GM18951 (cell line): ENCODE results near the gene CREB1.
"Not testable (repeated sequence)": the region's sequence is repeated elsewhere in the genome, so short reads cannot be mapped to it uniquely, and the experiment has no call there.

Source experiments
- POLR2A ChIP-seq: IDR thresholded peaks from 4 replicates; pipeline ENCODE4 v1.6.1; 2011; ENCODE audit warnings: mild to moderate bottlenecking; ENCODE audit not compliant: insufficient read length, insufficient read depth; ENCODE audit errors: extremely low read depth
- in situ Hi-C: fragments of 300-500 bp; cut with MboI; formaldehyde crosslinking; loops from one replicate; pipeline ENCODE4 v1.12.0; 2022; ENCODE audit warnings: low sequenced_read_pairs, mixed read lengths, inconsistent platforms; ENCODE audit not compliant: unreplicated experiment

CREB1 gene

DNA sequence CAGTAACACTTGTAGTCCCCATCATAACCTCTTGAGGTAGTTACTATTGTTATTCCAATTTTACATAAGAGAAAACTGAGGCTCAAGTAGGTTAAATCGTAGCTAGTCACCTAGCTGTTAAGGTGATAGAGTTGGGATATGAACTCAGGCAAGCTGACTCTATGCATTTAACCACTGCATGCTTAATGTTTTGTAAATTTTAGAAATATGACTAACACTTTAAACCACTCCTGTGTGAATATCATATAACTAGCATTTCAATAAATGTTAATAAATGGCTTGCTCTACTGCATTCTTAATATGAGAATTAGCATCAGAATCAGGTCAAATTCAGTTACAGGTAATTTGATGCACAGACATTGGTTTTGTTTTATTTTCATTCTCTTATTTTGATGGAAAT lies 35.6 kb upstream of the CREB1 start:
- in situ Hi-C loops: no loop called here
- TF ChIP-seq POLR2A: no peak

DNA sequence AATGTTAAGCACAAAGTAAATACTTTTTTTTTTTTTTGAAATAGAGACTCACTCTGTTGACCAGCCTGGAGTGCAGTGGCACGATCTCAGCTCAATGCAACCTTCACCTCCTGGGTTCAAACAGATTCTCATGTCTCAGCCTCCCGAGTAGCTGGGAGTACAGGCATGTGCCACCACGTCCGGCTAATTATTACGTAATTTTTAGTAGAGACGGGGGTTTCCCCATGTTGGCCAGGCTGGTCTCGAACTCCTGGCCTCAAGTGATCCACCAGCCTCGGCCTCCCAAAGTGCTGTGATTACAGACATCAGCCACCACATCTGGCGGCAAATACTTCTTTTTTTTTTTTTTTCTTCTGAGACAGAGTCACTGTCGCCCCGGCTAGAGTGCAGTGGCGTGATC lies 32.8 kb upstream of the CREB1 start:
- in situ Hi-C loops: not testable (repeated sequence)

DNA sequence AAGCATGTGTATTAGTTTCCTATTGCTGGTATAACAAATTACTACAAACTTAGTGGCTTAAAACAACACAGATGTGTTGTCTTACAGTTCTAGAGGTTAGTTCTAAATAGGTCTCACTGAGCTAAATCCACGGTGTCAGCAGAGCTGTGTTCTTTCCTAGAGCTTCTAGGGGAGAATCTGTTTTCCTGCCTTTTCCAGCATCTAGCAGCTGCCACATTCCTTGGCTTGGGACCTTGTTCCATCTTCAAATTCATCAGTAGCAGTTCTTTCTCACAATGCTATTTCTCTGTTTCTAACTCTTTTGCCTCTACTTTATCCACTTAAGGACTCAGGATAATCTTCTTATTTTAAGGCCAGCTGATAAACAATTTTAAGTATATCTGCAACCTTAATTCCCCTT lies 32.2 kb upstream of the CREB1 start:
- in situ Hi-C loops: no loop called here
- TF ChIP-seq POLR2A: no peak

DNA sequence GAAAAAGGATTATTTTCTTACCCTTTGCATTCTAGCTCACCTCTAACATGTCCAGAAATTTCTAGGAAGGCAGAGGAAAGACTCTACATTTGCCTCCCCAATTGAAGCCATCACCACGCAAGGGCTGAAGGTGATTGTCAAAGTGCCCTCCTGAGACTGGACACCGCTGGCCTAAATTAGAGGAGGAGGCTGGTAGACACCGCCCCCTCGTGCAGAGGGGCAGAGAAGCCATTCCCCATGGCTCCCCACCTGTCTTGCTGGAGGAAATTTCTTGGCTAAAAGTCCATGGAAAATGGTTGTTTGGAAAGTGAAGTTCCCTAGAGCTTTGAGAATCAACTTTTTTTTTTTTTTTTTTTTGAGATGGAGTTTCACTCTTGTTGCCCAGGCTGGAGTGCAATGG lies 31.3 kb upstream of the CREB1 start:
- no peak for TF ChIP-seq POLR2A

DNA sequence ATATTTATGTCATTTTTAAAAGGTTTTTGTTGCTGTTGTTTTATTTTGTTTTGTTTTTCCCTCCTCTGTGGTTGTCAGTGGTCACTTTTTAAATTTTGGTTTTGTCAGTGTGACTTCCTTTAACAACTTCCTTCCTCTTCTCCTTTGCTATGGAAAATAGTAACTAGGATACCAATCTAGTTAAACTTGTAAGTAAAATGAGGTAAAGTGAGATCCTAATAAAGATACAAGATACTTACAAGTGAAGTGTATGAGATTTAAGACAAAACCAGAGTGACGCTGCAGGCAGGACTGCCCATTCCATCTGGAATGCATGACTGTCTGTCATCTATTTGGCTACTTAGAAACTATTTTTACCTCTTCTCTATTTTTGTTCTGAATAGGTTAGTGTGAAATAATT lies 30.6 kb upstream of the CREB1 start:
- in situ Hi-C loops: no loop called here
- TF ChIP-seq POLR2A: no peak

More for the DNA sequence above, 31.3 kb upstream of the CREB1 start:
- in situ Hi-C loops: no loop called here

DNA sequence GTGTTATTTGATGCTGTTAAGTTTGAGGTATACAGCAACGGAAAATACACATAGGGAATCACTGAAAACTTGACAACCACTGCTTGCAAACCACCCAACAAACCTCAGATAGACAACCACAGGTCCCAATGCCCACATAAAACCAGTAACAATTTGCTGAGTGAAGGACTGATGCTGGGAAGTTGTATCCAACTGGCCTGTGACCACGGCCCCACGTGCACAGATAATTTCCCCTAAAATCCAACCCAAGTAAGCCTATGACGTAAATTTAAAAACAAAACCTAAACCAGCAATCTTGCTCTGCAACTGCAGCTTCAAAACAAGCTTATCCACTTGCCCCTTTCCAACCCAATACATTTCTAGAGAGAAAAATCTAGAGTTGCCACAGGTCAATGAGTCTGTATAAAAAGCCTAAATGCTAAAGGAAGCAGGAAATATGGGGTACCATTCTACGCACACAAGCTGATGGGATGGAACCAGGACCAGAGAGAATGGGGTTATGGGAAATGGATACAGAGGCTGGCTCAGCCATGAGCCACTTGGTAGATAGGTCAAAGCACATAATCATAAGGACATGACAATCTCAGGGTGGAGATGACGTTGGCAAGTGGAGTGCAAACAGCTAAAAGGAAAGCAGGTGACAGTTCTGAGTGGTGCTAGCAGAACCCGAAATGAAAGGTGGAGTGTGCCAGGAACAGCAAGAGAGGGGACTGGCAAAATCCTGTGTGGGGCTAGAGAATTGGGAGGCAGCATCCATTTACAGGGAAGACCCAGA lies 27.8 kb upstream of the CREB1 start:
- in situ Hi-C loops: no loop called here
- TF ChIP-seq POLR2A: no peak

DNA sequence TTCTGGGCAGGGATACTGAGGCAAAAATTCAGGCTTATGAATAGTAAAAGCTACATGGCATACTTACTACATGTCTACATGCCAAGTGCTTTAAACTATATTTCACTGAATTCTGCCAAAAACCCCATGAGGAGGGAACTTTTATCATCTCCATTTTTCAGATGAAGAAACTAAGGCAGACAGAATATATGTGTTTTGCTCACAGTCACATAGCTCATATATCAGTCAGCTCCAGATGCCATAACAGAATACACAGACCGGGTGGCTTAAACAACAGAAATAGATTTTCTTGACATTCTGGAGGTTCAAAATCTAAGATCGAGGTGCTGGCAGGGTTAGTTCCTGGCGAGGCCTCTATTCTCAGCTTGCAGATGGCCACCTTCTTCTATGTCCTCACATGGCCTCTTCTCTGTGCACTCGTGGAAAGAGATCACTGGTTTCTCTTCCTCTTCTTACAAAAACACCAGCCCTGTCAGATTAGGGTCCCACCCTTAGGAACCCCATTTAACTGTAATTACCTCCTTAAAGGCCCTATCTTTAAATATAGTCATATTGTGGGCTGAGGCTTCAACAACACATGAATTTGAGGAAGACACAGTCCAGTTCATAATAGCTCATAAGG lies 27.1 kb upstream of the CREB1 start:
- in situ Hi-C loops: no loop called here
- TF ChIP-seq POLR2A: no peak

DNA sequence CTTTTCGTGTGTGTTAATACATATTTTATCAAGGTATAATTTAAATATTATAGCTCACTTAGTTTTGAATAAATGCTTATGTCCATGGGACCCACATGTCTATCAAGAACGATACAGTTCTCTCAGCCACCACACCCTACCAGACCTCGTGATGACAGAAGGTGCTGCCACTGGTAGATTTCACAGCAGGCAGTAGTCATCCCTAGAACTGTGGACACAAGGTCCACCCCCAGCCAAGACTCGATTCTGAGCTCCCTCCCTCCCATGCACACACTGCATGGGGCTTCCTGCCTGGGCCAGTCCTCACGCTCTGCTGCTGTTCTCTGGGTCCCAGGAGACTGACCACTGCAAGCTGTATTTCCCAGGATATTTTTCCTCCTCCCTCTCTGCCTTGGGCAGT lies 26.5 kb upstream of the CREB1 start:
- TF ChIP-seq POLR2A: no peak
- in situ Hi-C loops: no loop called here

DNA sequence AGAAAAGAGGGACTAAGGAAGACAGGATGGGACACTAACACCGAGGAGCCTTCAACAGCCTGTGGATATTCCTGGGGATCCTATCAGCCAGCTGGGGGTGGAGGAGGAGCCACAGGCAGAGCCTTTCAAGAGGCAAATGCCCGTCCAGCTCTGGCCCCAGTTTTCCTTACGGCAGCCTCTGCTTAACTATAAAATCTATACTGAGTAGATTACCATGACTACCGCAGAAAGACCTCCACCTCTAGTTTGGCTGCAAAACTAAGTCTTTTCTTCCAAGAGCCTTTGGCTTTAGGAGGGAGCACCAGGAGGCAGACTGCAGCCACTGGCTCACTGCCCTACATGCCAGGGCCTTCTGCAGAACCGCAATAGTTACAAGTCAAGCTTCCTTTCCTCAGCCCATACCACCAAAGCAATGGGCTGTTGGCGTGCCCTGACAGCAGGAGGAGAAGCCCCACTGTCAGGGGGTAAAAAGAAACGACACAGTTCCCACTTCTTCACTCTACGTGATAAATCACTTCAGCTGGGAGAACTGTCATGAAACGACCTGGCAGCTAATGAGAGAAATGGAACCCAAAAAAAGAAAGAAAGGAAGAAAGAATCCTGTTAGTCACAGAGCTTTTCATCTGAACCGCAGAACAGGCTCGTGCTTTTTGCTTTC lies 25.1 kb upstream of the CREB1 start:
- no peak for TF ChIP-seq POLR2A

DNA sequence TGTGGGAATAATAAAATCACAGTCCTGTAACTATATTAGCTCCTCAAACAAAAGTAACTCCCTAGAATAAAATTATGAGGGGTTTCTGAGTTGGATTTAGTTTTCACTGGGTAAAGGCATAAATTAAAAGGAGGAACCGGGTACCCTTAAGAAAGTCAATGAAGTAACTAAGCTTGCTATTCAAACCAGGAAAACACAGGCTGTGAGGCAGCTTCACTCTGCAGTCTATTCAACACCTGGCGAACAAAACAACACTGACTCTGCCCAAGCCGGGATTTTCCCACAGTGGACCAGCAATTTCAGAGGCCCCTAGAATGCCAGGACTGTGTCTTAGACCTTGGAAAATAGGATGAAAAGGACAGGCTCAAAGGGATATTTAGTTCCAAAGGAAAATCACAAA lies 24.6 kb upstream of the CREB1 start:
- in situ Hi-C loops: no loop called here
- TF ChIP-seq POLR2A: no peak

More for the DNA sequence above, 25.1 kb upstream of the CREB1 start:
- in situ Hi-C loops: no loop called here

DNA sequence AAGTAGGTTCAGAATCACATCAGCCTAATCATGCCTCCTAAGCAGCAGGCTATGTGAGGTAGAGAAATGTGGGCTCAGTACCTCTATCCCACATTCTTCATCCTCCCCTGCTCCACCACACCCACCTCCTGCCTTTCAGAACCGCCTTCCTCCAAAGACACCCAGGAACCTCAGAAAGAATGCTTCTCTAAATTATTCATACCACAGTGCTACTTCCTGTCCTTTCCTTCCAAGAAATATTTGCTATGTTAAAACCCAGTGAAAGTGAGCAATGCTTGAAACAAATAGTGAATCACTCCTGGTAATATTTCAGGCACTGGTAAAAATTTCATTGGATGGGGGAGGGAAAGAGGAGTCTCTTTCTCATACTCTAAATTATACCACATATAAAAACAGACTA lies 24.0 kb upstream of the CREB1 start:
- TF ChIP-seq POLR2A: no peak
- in situ Hi-C loops: no loop called here

DNA sequence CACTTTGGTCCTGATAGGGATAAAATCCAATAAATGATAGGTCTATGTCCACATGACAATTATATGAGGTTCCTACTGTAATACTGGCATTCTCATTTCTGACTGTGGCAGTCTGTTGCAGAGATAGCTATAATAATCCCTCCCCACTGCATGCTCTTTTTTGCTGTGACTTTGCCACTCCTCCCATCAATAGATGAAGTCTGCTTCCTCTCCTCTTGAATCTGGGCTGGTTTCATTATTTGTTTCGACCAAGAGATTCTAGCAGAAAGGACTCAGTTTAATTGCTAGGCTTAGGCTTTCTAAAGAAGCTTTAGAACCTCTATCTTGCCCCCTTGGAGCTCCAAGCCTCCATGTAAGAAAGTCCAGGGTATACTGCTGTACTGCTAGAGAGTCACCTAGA lies 23.3 kb upstream of the CREB1 start:
- TF ChIP-seq POLR2A: no peak
- in situ Hi-C loops: no loop called here

DNA sequence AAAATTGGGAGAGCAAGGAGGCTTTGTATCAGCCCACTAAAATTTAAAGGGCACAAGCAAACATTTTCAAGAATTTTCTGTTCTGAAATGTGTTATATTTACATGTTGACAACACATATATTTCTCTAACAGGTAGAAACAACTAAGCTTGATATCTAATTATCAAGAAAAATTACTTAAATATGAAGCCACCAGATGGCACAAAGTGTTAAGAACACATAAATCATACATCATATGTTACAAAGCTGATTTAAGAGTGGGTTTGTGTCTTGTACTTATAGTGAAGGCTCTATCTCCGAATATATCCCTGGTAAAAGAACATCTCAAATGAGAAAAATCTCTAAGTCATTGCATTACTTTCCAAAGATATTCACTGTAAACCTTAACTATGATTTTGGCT lies 19.6 kb upstream of the CREB1 start:
- TF ChIP-seq POLR2A: no peak
- in situ Hi-C loops: no loop called here

DNA sequence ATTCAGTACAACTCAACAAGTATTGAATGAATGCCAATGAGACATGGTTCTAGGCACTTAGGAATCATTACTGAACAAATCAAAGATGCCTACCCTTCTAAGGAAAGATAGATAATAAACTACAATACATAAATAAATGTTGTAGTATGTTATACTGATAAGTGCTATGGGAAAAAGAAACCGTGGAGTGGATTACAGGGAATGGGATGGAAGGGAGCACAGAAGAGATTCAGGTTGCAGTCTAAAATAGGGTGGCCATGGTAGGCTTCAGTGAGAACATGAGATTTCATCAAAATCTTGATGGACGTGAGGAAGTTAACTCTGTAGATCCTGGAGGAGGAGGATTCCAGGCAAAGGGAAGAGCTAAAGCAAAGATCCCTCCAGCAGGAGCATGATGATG lies 17.9 kb upstream of the CREB1 start:
- TF ChIP-seq POLR2A: no peak
- in situ Hi-C loops: no loop called here
